Nephron (organoid): ENCODE results near the gene FGF13.

Source experiments
- H3K27ac Mint-ChIP-seq, 3 experiments: 2 replicates each; pipeline ENCODE4 v1.8.0; 2020; ENCODE audit warnings: mixed read lengths in 3 of 3, mild to moderate bottlenecking in 2 of 3, moderate library complexity in 1 of 3
- H3K27me3 Mint-ChIP-seq: 2 replicates; pipeline ENCODE4 v1.8.0; 2021; ENCODE audit warnings: low read depth, mild to moderate bottlenecking, moderate library complexity, mixed read lengths
- H3K36me3 Mint-ChIP-seq: 2 replicates; pipeline ENCODE4 v1.8.0; 2020; ENCODE audit warnings: low read depth, mixed read lengths
- H3K4me1 Mint-ChIP-seq: 2 replicates; pipeline ENCODE4 v1.8.0; 2020; ENCODE audit warnings: mixed read lengths
- H3K4me3 Mint-ChIP-seq, 3 experiments: 2 replicates each; pipeline ENCODE4 v1.8.0; 2020; ENCODE audit warnings: mild to moderate bottlenecking in 3 of 3, mixed read lengths in 3 of 3, moderate library complexity in 2 of 3
- H3K9me3 Mint-ChIP-seq: 2 replicates; pipeline ENCODE4 v1.8.0; 2020; ENCODE audit warnings: mixed read lengths
- TF ChIP-seq, protein P1 (sequence below), 3 experiments: fragments of 200-600 bp; sonication (generic); IDR thresholded peaks; one replicate each; pipeline ENCODE4 v1.5.0; 2021; ENCODE audit warnings: antibody characterized with exemption in 3 of 3; ENCODE audit not compliant: unreplicated experiment in 3 of 3

FGF13 gene

GRCh38 chrX:138710866-138711341 lies 613 bp downstream of the FGF13 start:
- peak overlapping the region; percentile 82 to 91 (median 85) for H3K4me3 Mint-ChIP-seq
- TF ChIP-seq, protein P1, sequence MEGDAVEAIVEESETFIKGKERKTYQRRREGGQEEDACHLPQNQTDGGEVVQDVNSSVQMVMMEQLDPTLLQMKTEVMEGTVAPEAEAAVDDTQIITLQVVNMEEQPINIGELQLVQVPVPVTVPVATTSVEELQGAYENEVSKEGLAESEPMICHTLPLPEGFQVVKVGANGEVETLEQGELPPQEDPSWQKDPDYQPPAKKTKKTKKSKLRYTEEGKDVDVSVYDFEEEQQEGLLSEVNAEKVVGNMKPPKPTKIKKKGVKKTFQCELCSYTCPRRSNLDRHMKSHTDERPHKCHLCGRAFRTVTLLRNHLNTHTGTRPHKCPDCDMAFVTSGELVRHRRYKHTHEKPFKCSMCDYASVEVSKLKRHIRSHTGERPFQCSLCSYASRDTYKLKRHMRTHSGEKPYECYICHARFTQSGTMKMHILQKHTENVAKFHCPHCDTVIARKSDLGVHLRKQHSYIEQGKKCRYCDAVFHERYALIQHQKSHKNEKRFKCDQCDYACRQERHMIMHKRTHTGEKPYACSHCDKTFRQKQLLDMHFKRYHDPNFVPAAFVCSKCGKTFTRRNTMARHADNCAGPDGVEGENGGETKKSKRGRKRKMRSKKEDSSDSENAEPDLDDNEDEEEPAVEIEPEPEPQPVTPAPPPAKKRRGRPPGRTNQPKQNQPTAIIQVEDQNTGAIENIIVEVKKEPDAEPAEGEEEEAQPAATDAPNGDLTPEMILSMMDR (IDR thresholded peaks at IDR 0.05; ENCODE audit: unreplicated experiment in 3 of 3): no peak
- H3K4me1 Mint-ChIP-seq: peaks cover 21% of the 10 kb centered on the region

GRCh38 chrX:138709886-138710791 lies 1.4 kb downstream of the FGF13 start:
- peaks cover 12% of the 10 kb centered on the region for H3K27me3 Mint-ChIP-seq
- peaks cover 2% of the 10 kb centered on the region for H3K9me3 Mint-ChIP-seq
- peak overlapping the region in 2 of 3 experiments; percentile 32 to 54 for H3K27ac Mint-ChIP-seq
- peaks cover 17% of the 10 kb centered on the region for H3K4me1 Mint-ChIP-seq
- H3K36me3 Mint-ChIP-seq: no peaks in the 10 kb centered on the region
- TF ChIP-seq, protein P1 (IDR thresholded peaks at IDR 0.05; ENCODE audit: unreplicated experiment in 3 of 3): no peak
- H3K4me3 Mint-ChIP-seq: peak overlapping the region; percentile 82 to 91 (median 85)

More at GRCh38 chrX:138710866-138711341, 613 bp downstream of the FGF13 start:
- peaks cover 12% of the 10 kb centered on the region for H3K27me3 Mint-ChIP-seq
- H3K36me3 Mint-ChIP-seq: no peaks in the 10 kb centered on the region
- no peak overlapping the region for H3K27ac Mint-ChIP-seq
- peaks cover 2% of the 10 kb centered on the region for H3K9me3 Mint-ChIP-seq

GRCh38 chrX:138708268-138708667 lies 3.2 kb downstream of the FGF13 start:
- Mint-ChIP-seq H3K27ac (no peak overlapping the region), H3K27me3 (peaks cover 8% of the 10 kb centered on the region), H3K36me3 (no peaks in the 10 kb centered on the region), H3K4me3 (peak overlapping the region; percentile 48 to 72 (median 59)), H3K9me3 (no peaks in the 10 kb centered on the region), H3K4me1 (peaks cover 22% of the 10 kb centered on the region)
- TF ChIP-seq, protein P1 (IDR thresholded peaks at IDR 0.05; ENCODE audit: unreplicated experiment in 3 of 3): no peak

GRCh38 chrX:138704596-138704995 lies 6.9 kb downstream of the FGF13 start:
- H3K27me3 Mint-ChIP-seq: no peaks in the 10 kb centered on the region
- H3K9me3 Mint-ChIP-seq: no peaks in the 10 kb centered on the region
- H3K27ac Mint-ChIP-seq: no peak overlapping the region
- H3K36me3 Mint-ChIP-seq: no peaks in the 10 kb centered on the region
- H3K4me3 Mint-ChIP-seq: no peak overlapping the region
- TF ChIP-seq, protein P1 (IDR thresholded peaks at IDR 0.05; ENCODE audit: unreplicated experiment in 3 of 3): no peak
- peaks cover 14% of the 10 kb centered on the region for H3K4me1 Mint-ChIP-seq

- H3K27ac Mint-ChIP-seq: no peak overlapping the region
- no peak overlapping the region for H3K4me3 Mint-ChIP-seq
- peaks cover 10% of the 10 kb centered on the region for H3K4me1 Mint-ChIP-seq
- TF ChIP-seq, protein P1 (IDR thresholded peaks at IDR 0.05; ENCODE audit: unreplicated experiment in 3 of 3): no peak
- no peaks in the 10 kb centered on the region for H3K9me3 Mint-ChIP-seq
- no peaks in the 10 kb centered on the region for H3K36me3 Mint-ChIP-seq
- H3K27me3 Mint-ChIP-seq: no peaks in the 10 kb centered on the region
These were observed 7.4 kb downstream of the FGF13 start for GRCh38 chrX:138704101-138704500.
